ENCODE measurements around the gene PDE3A. TPM values are rescaled to one million over a fixed set of nuclear protein-coding genes. Genes with fewer than 3 reads are reported as not detected.

Gene PDE3A
- total RNA-seq, 2 donors from 2014 or later = 5.5 to 6.2 TPM

DNA sequence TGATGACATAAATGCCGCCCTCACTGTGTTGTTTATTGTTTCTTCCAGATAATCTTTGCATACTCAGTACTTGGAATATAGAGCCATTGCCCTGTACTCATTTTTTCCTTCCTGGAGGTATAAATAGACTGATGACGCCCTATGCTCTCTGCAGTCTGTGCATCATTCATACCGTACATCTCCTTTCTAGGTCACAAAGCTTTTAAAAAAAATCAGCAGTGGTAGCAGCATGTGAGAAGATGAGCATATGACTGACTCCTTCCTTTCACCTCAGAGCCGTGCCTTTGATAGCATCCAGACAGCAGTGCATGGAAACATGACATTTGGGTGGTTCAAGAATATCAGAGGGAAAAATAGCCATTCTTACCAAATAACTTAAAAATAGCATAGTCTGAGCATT is 77.3 kb downstream of the PDE3A start:
- Histone ChIP-seq H3K27me3 (replicated peaks; ENCODE audit: insufficient read depth) (no peaks in the 10 kb centered on the region), H3K4me3 (no peak overlapping the region), H3K36me3 (no peaks in the 10 kb centered on the region), H3K9me3 (no peaks in the 10 kb centered on the region), H3K4me1 (replicated peaks) (no peaks in the 10 kb centered on the region), H3K27ac (no peak overlapping the region)
- WGBS = 86% methylated on average over 4 of the region's 4 CpGs
- DNase-seq (ENCODE audit: low spot score) = no peak
- intact Hi-C loops (cut with DNase I) = no loop called here
- TF ChIP-seq POLR2A (IDR thresholded peaks at IDR 0.05) = no peak
- TF ChIP-seq POLR2AphosphoS5 (IDR thresholded peaks at IDR 0.05) = no peak
- no peak for TF ChIP-seq CTCF (IDR thresholded peaks at IDR 0.05)

DNA sequence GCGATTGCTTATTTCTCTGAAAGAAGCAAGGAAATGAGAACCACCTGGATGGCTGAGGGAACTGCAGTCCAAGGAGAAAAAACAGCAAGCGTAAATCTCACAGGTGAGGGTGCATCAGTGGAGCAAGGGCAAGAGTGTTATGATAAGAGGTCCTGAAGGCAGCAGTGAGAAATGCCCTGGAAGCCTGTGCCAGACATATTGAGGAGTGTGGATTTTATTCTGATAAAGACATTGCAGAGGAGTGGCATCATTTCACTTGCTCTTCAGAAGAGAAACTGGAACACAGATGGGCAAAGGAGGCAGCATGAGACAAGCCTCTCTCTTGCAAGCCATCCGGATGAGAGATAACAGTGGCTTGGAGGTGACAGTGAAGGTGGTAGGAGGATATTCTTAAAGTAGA is 78.5 kb downstream of the PDE3A start:
- H3K27me3 ChIP-seq (replicated peaks; ENCODE audit: insufficient read depth) = no peaks in the 10 kb centered on the region
- no peak overlapping the region for H3K4me3 ChIP-seq
- H3K9me3 ChIP-seq = no peaks in the 10 kb centered on the region
- intact Hi-C loops (cut with DNase I) = no loop called here
- no peak overlapping the region for H3K27ac ChIP-seq
- TF ChIP-seq POLR2AphosphoS5 (IDR thresholded peaks at IDR 0.05) (no peak), CTCF (IDR thresholded peaks at IDR 0.05) (no peak), POLR2A (IDR thresholded peaks at IDR 0.05) (no peak)
- H3K4me1 ChIP-seq (replicated peaks) = no peaks in the 10 kb centered on the region
- WGBS = 85% methylated on average over 3 of the region's 3 CpGs
- no peaks in the 10 kb centered on the region for H3K36me3 ChIP-seq
- DNase-seq (ENCODE audit: low spot score) = no peak

GRCh38 chr12:20448781-20449180 is 80.4 kb downstream of the PDE3A start:
- Histone ChIP-seq H3K27me3 (replicated peaks; ENCODE audit: insufficient read depth) (no peaks in the 10 kb centered on the region), H3K9me3 (no peaks in the 10 kb centered on the region), H3K27ac (no peak overlapping the region), H3K4me3 (no peak overlapping the region), H3K4me1 (replicated peaks) (no peaks in the 10 kb centered on the region), H3K36me3 (no peaks in the 10 kb centered on the region)
- 79% methylated on average over 2 of the region's 2 CpGs for WGBS
- TF ChIP-seq POLR2AphosphoS5 (IDR thresholded peaks at IDR 0.05) (no peak), POLR2A (IDR thresholded peaks at IDR 0.05) (no peak), CTCF (IDR thresholded peaks at IDR 0.05) (no peak)
- intact Hi-C loops (cut with DNase I) = no loop called here
- DNase-seq (ENCODE audit: low spot score) = no peak

DNA sequence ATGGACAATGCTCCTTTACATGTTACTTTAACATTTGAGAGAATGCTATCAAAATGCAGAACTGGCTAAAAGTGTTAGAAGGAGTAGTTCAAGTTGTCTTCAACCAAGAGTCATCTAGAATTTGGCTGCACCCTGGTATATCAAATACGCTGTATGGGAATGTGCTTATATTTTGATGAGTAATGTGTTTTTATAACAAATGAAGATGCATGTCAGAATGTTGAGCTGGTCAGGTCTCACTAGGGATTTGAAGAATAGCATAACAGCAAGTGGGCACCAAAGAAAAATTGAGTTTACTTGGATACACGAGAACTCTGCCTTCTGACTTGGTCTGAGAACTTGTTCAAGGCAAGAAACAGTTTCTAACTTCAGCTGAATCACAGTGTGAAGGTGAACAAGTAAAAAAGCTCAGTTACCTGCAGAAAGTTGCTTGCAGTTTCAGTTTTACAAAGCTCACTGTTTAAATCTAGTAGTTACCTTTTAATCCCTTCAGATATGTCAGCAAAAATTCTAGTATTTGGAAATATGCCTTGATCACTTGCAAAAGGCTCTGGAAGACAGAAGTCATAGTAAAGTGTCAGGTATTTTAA is 82.3 kb downstream of the PDE3A start:
- H3K4me1 ChIP-seq (replicated peaks) = no peaks in the 10 kb centered on the region
- no peaks in the 10 kb centered on the region for H3K27me3 ChIP-seq (replicated peaks; ENCODE audit: insufficient read depth)
- TF ChIP-seq POLR2AphosphoS5 (IDR thresholded peaks at IDR 0.05) = no peak
- TF ChIP-seq CTCF (IDR thresholded peaks at IDR 0.05) = no peak
- no peak for TF ChIP-seq POLR2A (IDR thresholded peaks at IDR 0.05)
- no peak overlapping the region for H3K27ac ChIP-seq
- H3K4me3 ChIP-seq = no peak overlapping the region
- H3K9me3 ChIP-seq = no peaks in the 10 kb centered on the region
- DNase-seq (ENCODE audit: low spot score) = no peak
- intact Hi-C loops (cut with DNase I) = no loop called here
- 85% methylated on average over 2 of the region's 2 CpGs for WGBS
- no peaks in the 10 kb centered on the region for H3K36me3 ChIP-seq

DNA sequence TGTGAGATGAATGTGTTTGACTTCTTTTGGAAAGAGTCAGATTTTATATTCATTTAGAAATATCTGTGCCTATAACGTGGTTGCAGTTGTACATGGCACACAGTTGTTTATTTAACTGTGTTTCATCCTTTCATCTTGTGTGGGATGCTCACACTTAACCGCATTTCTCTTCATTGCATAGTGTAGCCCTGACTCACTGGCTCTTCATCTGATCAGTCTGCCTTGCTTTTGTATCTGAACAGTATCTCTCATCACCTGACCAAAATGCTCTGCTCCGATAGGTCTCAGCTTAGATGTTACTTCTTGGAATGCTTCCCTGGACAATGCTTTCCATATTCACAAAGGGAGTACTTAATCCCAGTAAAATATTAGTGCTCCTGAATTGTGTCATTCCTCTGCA is 83.4 kb downstream of the PDE3A start:
- Histone ChIP-seq H3K36me3 (no peaks in the 10 kb centered on the region), H3K4me3 (no peak overlapping the region), H3K27ac (no peak overlapping the region), H3K4me1 (replicated peaks) (no peaks in the 10 kb centered on the region), H3K9me3 (no peaks in the 10 kb centered on the region), H3K27me3 (replicated peaks; ENCODE audit: insufficient read depth) (no peaks in the 10 kb centered on the region)
- intact Hi-C loops (cut with DNase I) = no loop called here
- WGBS = 71% methylated on average over 3 of the region's 3 CpGs
- TF ChIP-seq POLR2A (IDR thresholded peaks at IDR 0.05) (no peak), POLR2AphosphoS5 (IDR thresholded peaks at IDR 0.05) (no peak), CTCF (IDR thresholded peaks at IDR 0.05) (no peak)
- no peak for DNase-seq (ENCODE audit: low spot score)

Data from prostate gland (tissue), 2 donors.